Measurements from ENCODE around the gene KLHL22.

Gene KLHL22

GRCh38 chr22:20463324-20464095, 32.1 kb downstream of the KLHL22 start:
- DNase-seq (ENCODE audit: low read depth) = no peak
- no peak for TF ChIP-seq CTCF (conservative IDR thresholded peaks at IDR 0.05; ENCODE audit: low read length)
- no peak overlapping the region for H3K4me3 ChIP-seq (ENCODE audit: low read length)

GRCh38 chr22:20459862-20460261, 35.7 kb downstream of the KLHL22 start:
- no peak overlapping the region for H3K4me3 ChIP-seq (ENCODE audit: low read length)
- no peak for TF ChIP-seq CTCF (conservative IDR thresholded peaks at IDR 0.05; ENCODE audit: low read length)

GRCh38 chr22:20459152-20459542, 36.4 kb downstream of the KLHL22 start:
- TF ChIP-seq CTCF (conservative IDR thresholded peaks at IDR 0.05; ENCODE audit: low read length) = no peak
- no peak overlapping the region for H3K4me3 ChIP-seq (ENCODE audit: low read length)
- DNase-seq (ENCODE audit: low read depth) = no peak

More at GRCh38 chr22:20459862-20460261, 35.7 kb downstream of the KLHL22 start:
- no peak for DNase-seq (ENCODE audit: low read depth)

GRCh38 chr22:20458530-20459151, 37.0 kb downstream of the KLHL22 start:
- no peak overlapping the region for H3K4me3 ChIP-seq (ENCODE audit: low read length)
- no peak for DNase-seq (ENCODE audit: low read depth)
- TF ChIP-seq CTCF (conservative IDR thresholded peaks at IDR 0.05; ENCODE audit: low read length) = no peak

- no peak overlapping the region for H3K4me3 ChIP-seq (ENCODE audit: low read length)
- DNase-seq (ENCODE audit: low read depth) = no peak
- no peak for TF ChIP-seq CTCF (conservative IDR thresholded peaks at IDR 0.05; ENCODE audit: low read length)
Observed at GRCh38 chr22:20457506-20458240, 37.9 kb downstream of the KLHL22 start.

GRCh38 chr22:20456722-20457076, 38.9 kb downstream of the KLHL22 start:
- no peak for TF ChIP-seq CTCF (conservative IDR thresholded peaks at IDR 0.05; ENCODE audit: low read length)
- no peak overlapping the region for H3K4me3 ChIP-seq (ENCODE audit: low read length)
- no peak for DNase-seq (ENCODE audit: low read depth)

All from AG10803 (cell line).